Measurements from ENCODE around the gene SHOC2. TPM values are rescaled to one million over a fixed set of nuclear protein-coding genes. Genes with fewer than 3 reads are reported as not detected.

SHOC2 gene
- total RNA-seq, 1 donor from 2014 or later, result 40.4 TPM

DNA sequence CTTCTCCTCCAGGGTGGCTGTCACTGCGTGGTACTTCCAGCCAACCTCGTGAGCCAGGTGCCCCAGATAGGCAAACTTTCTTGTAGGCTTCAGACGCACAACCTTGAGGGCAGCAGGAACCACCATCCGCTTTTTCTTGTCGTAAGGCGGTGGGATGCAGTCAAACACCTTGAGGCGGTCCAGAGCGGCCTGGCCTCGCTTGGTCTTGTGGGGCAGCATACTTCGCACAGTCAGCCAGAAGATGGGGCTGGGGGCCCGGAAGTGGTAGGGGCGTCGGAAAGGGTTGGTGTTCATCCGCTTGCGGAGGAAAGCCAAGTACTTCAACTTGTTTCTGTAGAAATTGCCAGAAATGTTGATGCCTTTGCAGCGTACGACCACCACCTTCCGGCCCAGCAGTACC is 17.4 kb downstream of the SHOC2 start:
- Mint-ChIP-seq H3K4me1 (peaks cover 2% of the 10 kb centered on the region), H3K27me3 (ENCODE audit: low read depth) (no peaks in the 10 kb centered on the region), H3K27ac (no peak overlapping the region), H3K9me3 (peaks cover 7% of the 10 kb centered on the region), H3K36me3 (peaks cover 14% of the 10 kb centered on the region), H3K4me3 (no peak overlapping the region)
- no peak for DNase-seq (ENCODE audit: low spot score in 2 of 2, unreplicated experiment in 2 of 2)
- TF ChIP-seq, protein P1, sequence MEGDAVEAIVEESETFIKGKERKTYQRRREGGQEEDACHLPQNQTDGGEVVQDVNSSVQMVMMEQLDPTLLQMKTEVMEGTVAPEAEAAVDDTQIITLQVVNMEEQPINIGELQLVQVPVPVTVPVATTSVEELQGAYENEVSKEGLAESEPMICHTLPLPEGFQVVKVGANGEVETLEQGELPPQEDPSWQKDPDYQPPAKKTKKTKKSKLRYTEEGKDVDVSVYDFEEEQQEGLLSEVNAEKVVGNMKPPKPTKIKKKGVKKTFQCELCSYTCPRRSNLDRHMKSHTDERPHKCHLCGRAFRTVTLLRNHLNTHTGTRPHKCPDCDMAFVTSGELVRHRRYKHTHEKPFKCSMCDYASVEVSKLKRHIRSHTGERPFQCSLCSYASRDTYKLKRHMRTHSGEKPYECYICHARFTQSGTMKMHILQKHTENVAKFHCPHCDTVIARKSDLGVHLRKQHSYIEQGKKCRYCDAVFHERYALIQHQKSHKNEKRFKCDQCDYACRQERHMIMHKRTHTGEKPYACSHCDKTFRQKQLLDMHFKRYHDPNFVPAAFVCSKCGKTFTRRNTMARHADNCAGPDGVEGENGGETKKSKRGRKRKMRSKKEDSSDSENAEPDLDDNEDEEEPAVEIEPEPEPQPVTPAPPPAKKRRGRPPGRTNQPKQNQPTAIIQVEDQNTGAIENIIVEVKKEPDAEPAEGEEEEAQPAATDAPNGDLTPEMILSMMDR (IDR thresholded peaks at IDR 0.05; ENCODE audit: unreplicated experiment), result no peak

DNA sequence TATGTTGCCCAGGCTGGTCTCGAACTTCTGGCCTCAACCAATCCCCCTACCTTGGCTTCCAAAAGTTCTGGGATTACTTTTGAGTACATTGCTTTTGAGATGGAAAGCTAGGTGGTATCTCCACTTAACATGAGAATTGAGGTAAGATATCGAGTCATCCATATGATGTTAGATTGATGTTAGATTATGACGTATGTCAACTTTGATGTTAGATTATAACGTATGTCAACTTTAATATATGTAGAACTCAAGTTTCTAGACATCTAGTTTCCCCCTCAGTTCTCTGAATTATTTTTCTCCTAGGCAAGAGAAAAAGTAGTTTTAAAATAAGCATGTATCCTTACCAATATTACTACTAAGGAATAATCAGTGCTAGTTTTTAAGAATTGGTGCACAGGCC is 20.0 kb downstream of the SHOC2 start:
- Mint-ChIP-seq H3K4me3 (no peak overlapping the region), H3K27ac (no peak overlapping the region), H3K4me1 (no peaks in the 10 kb centered on the region), H3K36me3 (peaks cover 39% of the 10 kb centered on the region), H3K27me3 (ENCODE audit: low read depth) (no peaks in the 10 kb centered on the region), H3K9me3 (peaks cover 26% of the 10 kb centered on the region)
- TF ChIP-seq, protein P1 (IDR thresholded peaks at IDR 0.05; ENCODE audit: unreplicated experiment), result no peak
- DNase-seq (ENCODE audit: low spot score in 2 of 2, unreplicated experiment in 2 of 2), result no peak

DNA sequence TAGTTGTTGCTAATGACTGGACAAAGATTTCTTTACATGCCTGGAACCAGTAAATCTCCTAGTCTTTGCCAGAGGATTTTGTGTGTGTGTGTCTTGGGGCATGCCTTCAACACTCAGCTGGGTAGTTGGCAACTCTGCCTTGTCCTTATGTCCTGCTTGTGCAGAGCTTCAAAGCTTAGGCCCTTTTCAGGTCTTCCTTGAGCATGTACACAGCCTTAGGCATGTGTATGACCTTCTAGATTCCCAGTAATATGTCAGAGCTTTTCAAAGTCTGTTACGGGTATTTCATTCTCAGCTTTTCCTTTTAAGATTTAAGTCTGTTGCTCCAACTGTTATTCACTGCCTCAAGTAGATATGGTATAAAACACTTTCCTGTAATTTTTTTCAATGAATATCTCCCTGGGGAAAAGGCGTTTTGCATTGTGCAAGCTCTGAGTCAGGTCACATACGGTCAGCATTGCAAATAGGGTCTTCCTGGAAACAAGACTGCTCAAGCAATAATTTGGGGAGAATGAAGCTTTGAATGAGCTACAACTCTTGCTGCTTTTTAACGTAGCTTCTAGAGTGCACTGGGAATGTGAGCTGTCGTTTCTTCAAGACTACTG is 25.5 kb downstream of the SHOC2 start:
- TF ChIP-seq, protein P1 (IDR thresholded peaks at IDR 0.05; ENCODE audit: unreplicated experiment), result no peak
- no peak overlapping the region for H3K4me3 Mint-ChIP-seq
- peaks cover 48% of the 10 kb centered on the region for H3K9me3 Mint-ChIP-seq
- no peak overlapping the region for H3K27ac Mint-ChIP-seq
- H3K27me3 Mint-ChIP-seq (ENCODE audit: low read depth), result no peaks in the 10 kb centered on the region
- H3K4me1 Mint-ChIP-seq, result no peaks in the 10 kb centered on the region
- DNase-seq (ENCODE audit: low spot score in 2 of 2, unreplicated experiment in 2 of 2), result no peak
- peaks cover 68% of the 10 kb centered on the region for H3K36me3 Mint-ChIP-seq

DNA sequence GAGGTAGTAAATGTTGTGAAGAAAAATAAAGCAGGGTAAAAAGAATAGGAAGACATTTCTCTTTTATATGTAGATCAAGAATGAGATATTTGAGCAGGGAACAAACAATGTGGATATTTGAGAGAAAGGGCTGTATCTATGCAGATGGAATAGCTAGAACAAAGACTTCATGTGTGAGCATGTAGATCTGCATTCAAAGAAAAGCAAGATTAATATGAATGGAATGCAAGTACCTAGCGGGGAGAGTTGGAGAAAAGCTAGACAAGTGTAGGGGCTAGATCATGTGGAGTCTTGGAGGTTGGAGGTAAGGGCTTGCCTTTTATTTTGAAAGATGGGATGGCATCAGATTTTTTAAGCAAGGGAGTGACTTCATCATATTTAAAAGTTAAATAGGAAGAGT is 27.1 kb downstream of the SHOC2 start:
- Mint-ChIP-seq H3K36me3 (peaks cover 68% of the 10 kb centered on the region), H3K9me3 (peaks cover 57% of the 10 kb centered on the region), H3K4me1 (no peaks in the 10 kb centered on the region), H3K27ac (no peak overlapping the region), H3K4me3 (no peak overlapping the region), H3K27me3 (ENCODE audit: low read depth) (no peaks in the 10 kb centered on the region)
- DNase-seq (ENCODE audit: low spot score in 2 of 2, unreplicated experiment in 2 of 2), result no peak
- TF ChIP-seq, protein P1 (IDR thresholded peaks at IDR 0.05; ENCODE audit: unreplicated experiment), result no peak

DNA sequence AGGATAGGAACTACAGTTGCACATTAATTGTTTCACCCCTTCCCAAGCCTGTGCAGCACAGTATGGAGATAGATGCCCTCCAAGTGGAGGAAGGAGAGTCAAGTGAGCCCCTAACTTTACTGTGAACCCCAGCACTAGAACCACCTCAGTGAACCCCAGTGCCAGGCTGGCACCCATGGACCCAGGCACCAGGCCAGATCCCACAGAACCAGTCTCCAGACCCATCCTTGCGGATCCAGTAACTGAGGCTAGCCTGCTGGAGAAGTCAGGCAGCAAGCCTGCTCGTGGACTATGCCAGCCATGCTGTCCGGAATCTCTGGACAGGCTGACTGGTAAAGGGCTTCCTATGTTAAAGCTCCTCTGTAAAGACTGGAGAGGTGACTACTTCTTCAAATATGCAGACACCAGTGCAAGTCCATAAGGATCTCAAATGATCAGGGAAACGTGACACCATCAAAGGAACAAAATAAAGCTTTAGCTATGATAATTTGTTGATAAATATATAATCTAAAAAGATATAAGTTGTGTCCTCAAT is 27.7 kb downstream of the SHOC2 start:
- Mint-ChIP-seq H3K9me3 (peaks cover 57% of the 10 kb centered on the region), H3K36me3 (peaks cover 65% of the 10 kb centered on the region), H3K4me1 (no peaks in the 10 kb centered on the region), H3K27me3 (ENCODE audit: low read depth) (no peaks in the 10 kb centered on the region), H3K27ac (no peak overlapping the region), H3K4me3 (no peak overlapping the region)
- TF ChIP-seq, protein P1 (IDR thresholded peaks at IDR 0.05; ENCODE audit: unreplicated experiment), result no peak
- no peak for DNase-seq (ENCODE audit: low spot score in 2 of 2, unreplicated experiment in 2 of 2)
